Right cardiac atrium (tissue), 5 donors: ENCODE results near the gene HDAC11. TPM values are rescaled to one million over a fixed set of nuclear protein-coding genes. Genes with fewer than 3 reads are reported as not detected.
A peak's percentile ranks its signal among the peaks of the same experiment; 100 is the strongest.

Experiments used
- ATAC-seq, 2 donors: fragments of 200-7000 bp; cut with Tn5 transposase; one replicate each; pipeline versions ENCODE4 v1.8.0 to v1.9.1; 2020; ENCODE audit warnings: moderate library complexity in 2 of 2, mild to moderate bottlenecking in 1 of 2
- DNase-seq, 3 donors: peaks; one replicate each; pipeline ENCODE4 v3.0.0-alpha.2; 2020
- H3K27ac ChIP-seq: one replicate; pipeline ENCODE4 v1.5.1; 2013; ENCODE audit warnings: mild to moderate bottlenecking, low read length, control low read depth, moderate library complexity
- H3K27me3 ChIP-seq: one replicate; pipeline ENCODE4 v1.6.1; 2013; ENCODE audit not compliant: control insufficient read depth, insufficient read depth
- H3K4me1 ChIP-seq: one replicate; pipeline ENCODE4 v1.6.1; 2013; ENCODE audit warnings: low read length; ENCODE audit not compliant: control insufficient read depth, insufficient read depth
- H3K4me3 ChIP-seq: one replicate; pipeline ENCODE4 v1.5.1; 2013; ENCODE audit warnings: low read length, control low read depth
- H3K9me3 ChIP-seq: one replicate; pipeline ENCODE4 v1.6.1; 2013; ENCODE audit warnings: low read length; ENCODE audit not compliant: control insufficient read depth
- WGBS: extraction: QIAGEN DNeasy Blood & Tissue Kit; methylation state at CpG from one replicate; pipeline ENCODE4 v1.1.7; 2013; 5-methylcytosine and 5-hydroxymethylcytosine counted together
- intact Hi-C, 4 donors: fragments of 100-400 bp; cut with DNase I; formaldehyde crosslinking; loops; one replicate each; pipeline versions ENCODE4 v1.11.0 to v1.14.0; 2022 to 2023
- polyA plus RNA-seq: library from polyadenylated mRNA; stranded (reverse); fragments of 200-250 nt; gene quantifications from one replicate; pipeline ENCODE4 v1.2.3, GENCODE V29; 2013
- total RNA-seq, 4 donors: library from RNA; stranded (reverse); fragmentation: NEBNext Ultra II Directional; extraction: Animal tissue kit (Norgen Biotek cat#: 25700); gene quantifications; one replicate each; pipeline ENCODE4 v1.2.1, GENCODE V29; 2021
- donor health status: healthy with polysubstance abuse.
- donor health status: DM: no; HTN: yes; CAD: no.
- donor health status: DM: no; HTN: no; CAD: no.
- donor health status: DM: no; HTN: yes; CAD: no; lungs with severe emphysema.
- donor health status: DM: yes; HTN: yes; CAD: no.

Gene HDAC11
- total and polyA plus RNA-seq, 5 donors, result 35.2 to 51.3 (median 42.8) TPM

- Histone ChIP-seq H3K4me3 (no peak overlapping the region), H3K27me3 (no peaks in the 10 kb centered on the region), H3K9me3 (no peaks in the 10 kb centered on the region), H3K4me1 (no peaks in the 10 kb centered on the region), H3K27ac (no peak overlapping the region)
- 90% methylated on average over 15 of the region's 15 CpGs for WGBS
- no peak for ATAC-seq
- intact Hi-C loops, result loop anchor here in 2 of 4 donors (5.0 kb wide), 2 partner anchors 43 to 113 kb away; no protein-coding TSS in a partner anchor
- peak in 2 of 3 donors; percentile 32 to 43 for DNase-seq
Observed at GRCh38 chr3:13509059-13509815, 29.1 kb downstream of the HDAC11 start.

- intact Hi-C loops, result loop anchor here in 2 of 4 donors (5.0 kb wide), 2 partner anchors 42 to 112 kb away; no protein-coding TSS in a partner anchor
- DNase-seq, result peak in 2 of 3 donors; percentile 20 to 32
- no peak for ATAC-seq
Observed at GRCh38 chr3:13509816-13510192, 29.7 kb downstream of the HDAC11 start.

GRCh38 chr3:13512451-13512850 is 32.3 kb downstream of the HDAC11 start:
- intact Hi-C loops, result no loop called here
- DNase-seq (peak in 2 of 3 donors; percentile 25 to 42), ATAC-seq (no peak)
- Histone ChIP-seq H3K4me3 (no peak overlapping the region), H3K27me3 (no peaks in the 10 kb centered on the region), H3K9me3 (no peaks in the 10 kb centered on the region), H3K4me1 (peaks cover 3% of the 10 kb centered on the region), H3K27ac (no peak overlapping the region)
- 84% methylated on average over 7 of the region's 7 CpGs for WGBS

More at GRCh38 chr3:13509816-13510192, 29.7 kb downstream of the HDAC11 start:
- H3K27ac ChIP-seq, result no peak overlapping the region
- no peaks in the 10 kb centered on the region for H3K9me3 ChIP-seq
- no peaks in the 10 kb centered on the region for H3K4me1 ChIP-seq
- WGBS, result 92% methylated on average over 8 of the region's 8 CpGs
- H3K27me3 ChIP-seq, result no peaks in the 10 kb centered on the region
- H3K4me3 ChIP-seq, result no peak overlapping the region

GRCh38 chr3:13513051-13513912 is 33.2 kb downstream of the HDAC11 start:
- H3K4me3 ChIP-seq, result no peak overlapping the region
- no peaks in the 10 kb centered on the region for H3K27me3 ChIP-seq
- DNase-seq, result peak in 2 of 3 donors; percentile 55 to 62
- no peak for ATAC-seq
- 75% methylated on average over 20 of the region's 20 CpGs for WGBS
- H3K9me3 ChIP-seq, result no peaks in the 10 kb centered on the region
- H3K4me1 ChIP-seq, result peaks cover 10% of the 10 kb centered on the region
- H3K27ac ChIP-seq, result no peak overlapping the region
- intact Hi-C loops, result no loop called here

- Histone ChIP-seq H3K27me3 (no peaks in the 10 kb centered on the region), H3K4me3 (no peak overlapping the region), H3K4me1 (peaks cover 11% of the 10 kb centered on the region), H3K27ac (no peak overlapping the region), H3K9me3 (no peaks in the 10 kb centered on the region)
- ATAC-seq, result no peak
- DNase-seq, result peak in 1 of 3 donors; percentile 45
- intact Hi-C loops, result no loop called here
- 78% methylated on average over 10 of the region's 10 CpGs for whole genome bisulfite sequencing
Observed at GRCh38 chr3:13513913-13514517, 33.9 kb downstream of the HDAC11 start.

GRCh38 chr3:13514639-13515435 is 34.7 kb downstream of the HDAC11 start:
- H3K9me3 ChIP-seq, result no peaks in the 10 kb centered on the region
- DNase-seq (peak in 2 of 3 donors; percentile 0 to 1), ATAC-seq (no peak)
- intact Hi-C loops, result no loop called here
- H3K4me3 ChIP-seq, result no peak overlapping the region
- H3K27ac ChIP-seq, result no peak overlapping the region
- 81% methylated on average over 6 of the region's 6 CpGs for WGBS
- H3K4me1 ChIP-seq, result peaks cover 11% of the 10 kb centered on the region
- H3K27me3 ChIP-seq, result no peaks in the 10 kb centered on the region

- intact Hi-C loops, result no loop called here
- H3K27ac ChIP-seq, result peak overlapping the region; percentile 78
- H3K9me3 ChIP-seq, result no peaks in the 10 kb centered on the region
- H3K4me1 ChIP-seq, result peaks cover 11% of the 10 kb centered on the region
- ATAC-seq (peak in 1 of 2 donors; percentile 3), DNase-seq (peak; percentile 55 to 83 (median 80))
- no peaks in the 10 kb centered on the region for H3K27me3 ChIP-seq
- H3K4me3 ChIP-seq, result no peak overlapping the region
- 61% methylated on average over 26 of the region's 26 CpGs for WGBS
Observed at GRCh38 chr3:13515786-13516759, 36.0 kb downstream of the HDAC11 start.

GRCh38 chr3:13516760-13517135 is 36.6 kb downstream of the HDAC11 start:
- Histone ChIP-seq H3K27ac (peak overlapping the region; percentile 78), H3K4me3 (no peak overlapping the region), H3K27me3 (no peaks in the 10 kb centered on the region), H3K9me3 (no peaks in the 10 kb centered on the region), H3K4me1 (peaks cover 11% of the 10 kb centered on the region)
- intact Hi-C loops, result no loop called here
- WGBS, result 75% methylated on average over 9 of the region's 9 CpGs
- no peak for DNase-seq
- no peak for ATAC-seq

- H3K4me3 ChIP-seq, result no peak overlapping the region
- peak overlapping the region; percentile 87 for H3K27ac ChIP-seq
- H3K27me3 ChIP-seq, result no peaks in the 10 kb centered on the region
- ATAC-seq, result peak; percentile 86 to 87
- 52% methylated on average over 18 of the region's 18 CpGs for WGBS
- H3K9me3 ChIP-seq, result no peaks in the 10 kb centered on the region
- H3K4me1 ChIP-seq, result peaks cover 11% of the 10 kb centered on the region
- DNase-seq, result peak; percentile 91 to 96 (median 94)
- intact Hi-C loops, result no loop called here
Observed at GRCh38 chr3:13517253-13517977, 37.3 kb downstream of the HDAC11 start.
